ENCODE measurements around the gene RGS13. TPM values are rescaled to one million over a fixed set of nuclear protein-coding genes. Genes with fewer than 3 reads are reported as not detected.

Gene RGS13
- total RNA-seq, 1 donor from 2014 or later, result not detected

- H3K9me3 Mint-ChIP-seq (ENCODE audit: low read depth), result no peaks in the 10 kb centered on the region
- H3K27ac Mint-ChIP-seq, result no peak overlapping the region
- no peak for TF ChIP-seq CTCF (IDR thresholded peaks at IDR 0.05; ENCODE audit: unreplicated experiment)
- H3K4me1 Mint-ChIP-seq (ENCODE audit: low read depth), result peaks cover 2% of the 10 kb centered on the region
- DNase-seq (ENCODE audit: low spot score, unreplicated experiment), result no peak
- H3K4me3 Mint-ChIP-seq (ENCODE audit: low read depth), result no peak overlapping the region
- H3K27me3 Mint-ChIP-seq, result peaks cover 3% of the 10 kb centered on the region
- no peaks in the 10 kb centered on the region for H3K36me3 Mint-ChIP-seq (ENCODE audit: insufficient read depth)
These were observed 3.8 kb downstream of the RGS13 start for GRCh38 chr1:192639607-192640368.

DNA sequence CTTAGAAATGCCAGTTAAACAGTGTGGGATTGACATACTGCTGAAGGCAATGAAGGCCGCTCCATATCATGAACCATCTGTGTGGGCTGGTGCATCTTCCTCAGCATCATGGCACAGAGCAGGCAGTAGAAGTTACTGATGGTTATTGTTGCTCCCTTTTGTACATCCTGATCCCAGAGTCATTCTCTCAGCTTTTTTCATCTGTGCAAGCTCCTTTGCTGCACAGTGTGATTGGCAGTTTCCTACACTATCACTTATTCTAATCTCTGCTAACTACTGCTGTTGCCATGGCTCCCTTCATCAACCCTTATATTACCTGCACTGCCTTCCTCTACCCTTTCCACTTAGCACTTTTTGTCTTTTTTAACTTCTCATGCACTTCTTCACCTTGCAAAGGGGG lies 16.2 kb downstream of the RGS13 start:
- no peak for TF ChIP-seq CTCF (IDR thresholded peaks at IDR 0.05; ENCODE audit: unreplicated experiment)
- Mint-ChIP-seq H3K4me3 (ENCODE audit: low read depth) (no peak overlapping the region), H3K27ac (no peak overlapping the region), H3K9me3 (ENCODE audit: low read depth) (no peaks in the 10 kb centered on the region), H3K27me3 (no peaks in the 10 kb centered on the region), H3K36me3 (ENCODE audit: insufficient read depth) (no peaks in the 10 kb centered on the region), H3K4me1 (ENCODE audit: low read depth) (no peaks in the 10 kb centered on the region)
- DNase-seq (ENCODE audit: low spot score, unreplicated experiment), result no peak

DNA sequence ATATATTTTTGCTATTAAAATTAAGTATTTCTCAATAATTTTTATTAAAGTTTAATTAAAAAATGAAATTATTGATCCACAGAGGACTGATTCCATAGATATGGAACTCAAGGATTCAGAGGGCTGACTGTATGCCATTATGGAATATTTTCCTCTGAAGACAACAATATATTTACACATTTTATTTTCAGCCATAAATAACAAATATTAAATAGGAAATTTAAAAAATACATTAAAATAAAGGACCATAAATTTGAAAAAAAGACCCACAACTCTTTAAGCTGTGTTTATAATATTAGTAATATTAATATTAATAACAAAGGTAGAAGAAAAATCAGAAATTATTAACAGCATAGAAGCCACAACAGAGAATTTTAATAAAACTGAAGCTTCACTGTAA lies 18.2 kb downstream of the RGS13 start:
- no peak overlapping the region for H3K4me3 Mint-ChIP-seq (ENCODE audit: low read depth)
- DNase-seq (ENCODE audit: low spot score, unreplicated experiment), result no peak
- no peaks in the 10 kb centered on the region for H3K4me1 Mint-ChIP-seq (ENCODE audit: low read depth)
- H3K9me3 Mint-ChIP-seq (ENCODE audit: low read depth), result no peaks in the 10 kb centered on the region
- TF ChIP-seq CTCF (IDR thresholded peaks at IDR 0.05; ENCODE audit: unreplicated experiment), result no peak
- no peaks in the 10 kb centered on the region for H3K27me3 Mint-ChIP-seq
- no peak overlapping the region for H3K27ac Mint-ChIP-seq
- H3K36me3 Mint-ChIP-seq (ENCODE audit: insufficient read depth), result no peaks in the 10 kb centered on the region

GRCh38 chr1:192654591-192655251 lies 18.8 kb downstream of the RGS13 start:
- Mint-ChIP-seq H3K4me1 (ENCODE audit: low read depth) (no peaks in the 10 kb centered on the region), H3K27me3 (no peaks in the 10 kb centered on the region), H3K9me3 (ENCODE audit: low read depth) (no peaks in the 10 kb centered on the region), H3K27ac (no peak overlapping the region), H3K36me3 (ENCODE audit: insufficient read depth) (no peaks in the 10 kb centered on the region), H3K4me3 (ENCODE audit: low read depth) (no peak overlapping the region)
- TF ChIP-seq CTCF (IDR thresholded peaks at IDR 0.05; ENCODE audit: unreplicated experiment), result no peak
- no peak for DNase-seq (ENCODE audit: low spot score, unreplicated experiment)

- H3K9me3 Mint-ChIP-seq (ENCODE audit: low read depth), result peaks cover 8% of the 10 kb centered on the region
- no peaks in the 10 kb centered on the region for H3K36me3 Mint-ChIP-seq (ENCODE audit: insufficient read depth)
- no peaks in the 10 kb centered on the region for H3K27me3 Mint-ChIP-seq
- H3K4me1 Mint-ChIP-seq (ENCODE audit: low read depth), result no peaks in the 10 kb centered on the region
- H3K4me3 Mint-ChIP-seq (ENCODE audit: low read depth), result no peak overlapping the region
- DNase-seq (ENCODE audit: low spot score, unreplicated experiment), result no peak
- no peak overlapping the region for H3K27ac Mint-ChIP-seq
- TF ChIP-seq CTCF (IDR thresholded peaks at IDR 0.05; ENCODE audit: unreplicated experiment), result no peak
These were observed 21.8 kb downstream of the RGS13 start for GRCh38 chr1:192657760-192658159.

Measured in progenitor cell of endocrine pancreas (in vitro differentiated cells).